BLaER1 (cell line): ENCODE measurements around the gene FIBCD1.

Experiments used
- H3K27ac ChIP-seq: shearing (Covaris generic); formaldehyde crosslinking; 2 replicates; pipeline ENCODE4 v1.8.1; 2022
- H3K27me3 ChIP-seq: shearing (Covaris generic); formaldehyde crosslinking; 2 replicates; pipeline ENCODE4 v1.8.1; 2022
- H3K36me3 ChIP-seq: shearing (Covaris generic); formaldehyde crosslinking; 2 replicates; pipeline ENCODE4 v1.8.1; 2022
- H3K4me1 ChIP-seq: shearing (Covaris generic); formaldehyde crosslinking; 2 replicates; pipeline ENCODE4 v1.8.1; 2022
- H3K4me2 ChIP-seq: shearing (Covaris generic); formaldehyde crosslinking; 2 replicates; pipeline ENCODE4 v1.8.1; 2022
- H3K4me3 ChIP-seq: shearing (Covaris generic); formaldehyde crosslinking; 2 replicates; pipeline ENCODE4 v1.8.1; 2022
- H3K9ac ChIP-seq: shearing (Covaris generic); formaldehyde crosslinking; 2 replicates; pipeline ENCODE4 v1.8.1; 2022
- H3K9me3 ChIP-seq: shearing (Covaris generic); formaldehyde crosslinking; 2 replicates; pipeline ENCODE4 v1.8.1; 2022
- H4K20me1 ChIP-seq: shearing (Covaris generic); formaldehyde crosslinking; 2 replicates; pipeline ENCODE4 v1.8.1; 2022
- Cebpa-rat ChIP-seq: shearing (Covaris generic); IDR thresholded peaks from 2 replicates; pipeline ENCODE4 v1.8.1; 2022

Gene FIBCD1

DNA sequence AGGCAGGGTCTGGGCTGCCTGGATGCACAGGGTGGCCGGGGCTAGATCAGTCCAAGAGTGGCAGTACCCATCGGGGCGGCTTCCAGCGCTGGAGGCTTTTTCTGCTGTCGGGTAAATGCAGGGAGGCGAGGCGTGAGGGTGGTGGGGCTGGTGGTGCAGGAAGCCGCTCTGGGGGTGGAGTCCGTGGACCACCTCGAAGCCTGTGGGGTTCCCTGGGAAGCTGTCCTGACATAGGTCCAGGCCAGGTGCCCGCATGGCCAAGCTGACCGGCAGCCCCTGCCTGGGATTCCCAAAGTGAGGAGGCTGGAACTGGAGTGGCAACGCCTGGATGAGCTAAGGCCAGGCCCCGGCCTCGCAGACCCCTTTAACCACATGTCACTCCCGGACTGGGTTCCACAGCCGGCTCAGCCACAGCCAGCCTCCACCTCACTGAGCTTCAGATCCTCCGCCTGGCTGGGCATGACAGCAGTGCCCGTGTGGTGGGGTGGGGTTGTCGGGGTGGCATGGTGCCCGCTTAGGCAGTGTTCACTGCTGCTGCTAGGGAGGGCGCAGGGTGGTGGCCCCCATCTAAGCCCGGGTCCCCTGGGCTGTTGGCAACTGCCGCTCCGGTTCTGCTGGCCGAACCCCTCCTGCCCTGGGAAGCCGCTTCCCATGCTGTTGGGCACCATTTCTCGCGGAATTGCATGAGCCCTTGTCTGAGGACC lies 41.0 kb downstream of the FIBCD1 start:
- no peak overlapping the region for H3K27ac ChIP-seq
- no peak for TF ChIP-seq Cebpa-rat
- no peak overlapping the region for H3K4me3 ChIP-seq
- no peaks in the 10 kb centered on the region for H3K27me3 ChIP-seq
- H3K4me1 ChIP-seq, result peaks cover 69% of the 10 kb centered on the region
- no peak overlapping the region for H3K9ac ChIP-seq
- peaks cover 27% of the 10 kb centered on the region for H4K20me1 ChIP-seq
- H3K9me3 ChIP-seq, result no peaks in the 10 kb centered on the region
- H3K36me3 ChIP-seq, result no peaks in the 10 kb centered on the region
- H3K4me2 ChIP-seq, result 0 out of 2 replicates have a peak overlapping the region, but pooled peaks have one; percentile 9

DNA sequence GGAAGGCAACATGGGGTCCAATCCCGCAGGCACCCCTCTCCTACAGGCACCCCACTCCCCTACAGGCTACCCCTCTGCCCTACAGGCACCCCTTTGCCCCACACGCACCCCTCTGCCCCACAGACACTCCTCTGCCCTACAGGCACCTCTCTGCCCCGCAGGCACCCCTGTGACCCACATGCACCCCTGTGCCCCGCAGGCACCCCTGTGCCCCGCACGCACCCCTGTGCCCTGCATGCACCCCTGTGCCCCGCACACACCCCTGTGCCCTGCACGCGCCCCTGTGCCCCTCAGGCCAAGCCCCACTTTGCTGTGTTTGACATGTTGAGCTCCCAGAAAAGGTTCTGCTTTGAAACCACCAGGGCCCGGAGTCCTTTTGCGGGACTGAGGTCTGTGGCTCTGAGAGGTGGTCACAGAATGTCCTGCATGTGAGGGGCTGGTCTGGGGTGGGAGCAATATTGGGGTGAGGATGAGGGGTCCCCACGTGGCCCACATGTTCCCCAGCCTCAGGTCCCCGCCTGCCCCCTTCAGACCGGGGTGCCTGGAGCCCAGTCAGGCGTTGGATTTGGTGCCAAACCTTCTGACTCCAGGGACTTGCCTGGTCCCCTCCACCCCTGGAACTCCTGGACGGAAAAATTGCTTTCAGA lies 41.8 kb downstream of the FIBCD1 start:
- peaks cover 35% of the 10 kb centered on the region for H4K20me1 ChIP-seq
- no peaks in the 10 kb centered on the region for H3K9me3 ChIP-seq
- no peaks in the 10 kb centered on the region for H3K27me3 ChIP-seq
- H3K4me1 ChIP-seq, result peaks cover 71% of the 10 kb centered on the region
- no peak for TF ChIP-seq Cebpa-rat
- H3K27ac ChIP-seq, result no peak overlapping the region
- H3K36me3 ChIP-seq, result no peaks in the 10 kb centered on the region
- no peak overlapping the region for H3K4me2 ChIP-seq
- H3K4me3 ChIP-seq, result no peak overlapping the region
- H3K9ac ChIP-seq, result no peak overlapping the region

DNA sequence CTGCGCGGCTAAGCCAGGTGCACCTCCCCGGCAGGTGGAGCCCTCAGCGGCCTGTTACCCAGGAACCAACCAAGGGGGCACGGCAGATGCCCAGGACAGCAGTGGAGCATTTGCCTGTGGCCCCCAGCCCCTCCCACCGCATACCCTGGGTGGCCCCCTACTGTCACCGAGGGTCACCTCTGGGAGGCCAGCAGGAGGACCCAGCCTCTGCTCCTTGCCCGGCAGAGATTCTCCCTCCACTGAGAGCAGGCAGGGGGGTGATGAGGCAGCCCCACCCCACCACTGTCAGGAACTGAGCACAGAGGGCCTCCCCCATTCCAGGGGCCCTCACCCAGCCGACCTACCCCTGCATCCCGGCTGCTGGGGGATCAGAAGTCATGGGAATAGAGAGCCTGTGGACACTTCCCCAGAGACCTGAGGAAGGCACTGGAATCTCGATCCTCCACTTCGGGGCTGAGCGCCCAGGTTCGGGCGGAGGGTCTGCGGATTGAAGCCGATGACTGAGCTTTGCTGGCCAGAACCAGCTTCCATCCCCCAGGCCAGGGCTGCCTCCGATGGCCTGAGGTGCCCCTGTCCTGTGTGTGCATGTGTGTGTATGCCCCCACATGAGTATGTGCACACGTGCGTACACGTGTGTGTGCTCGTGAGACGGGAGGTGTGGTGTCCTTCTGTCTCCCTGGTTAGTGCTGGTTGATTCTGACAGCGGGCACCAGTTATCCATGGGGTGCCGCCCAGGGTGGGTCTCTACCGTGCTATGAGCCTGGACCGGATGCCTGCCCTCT lies 42.6 kb downstream of the FIBCD1 start, which contains the start of gene QRFP:
Gene QRFP, minus strand, starts transcription at position 580 of the 782 bp plus-strand sequence. CDS start 2,974 bp downstream, outside the sequence.
- H3K4me1 ChIP-seq, result peaks cover 71% of the 10 kb centered on the region
- H3K4me3 ChIP-seq, result no peak within 1 kb of the TSS
- H3K9ac ChIP-seq, result no peak within 1 kb of the TSS; the same call in 1 of the 2 replicates
- TF ChIP-seq Cebpa-rat, result no peak
- H3K4me2 ChIP-seq, result peak within 1 kb of the TSS; percentile 84
- H4K20me1 ChIP-seq, result peaks cover 43% of the 10 kb centered on the region
- no peak within 1 kb of the TSS for H3K27ac ChIP-seq
- no peaks in the 10 kb centered on the region for H3K27me3 ChIP-seq
- no peaks in the 10 kb centered on the region for H3K36me3 ChIP-seq
- H3K9me3 ChIP-seq, result no peaks in the 10 kb centered on the region

DNA sequence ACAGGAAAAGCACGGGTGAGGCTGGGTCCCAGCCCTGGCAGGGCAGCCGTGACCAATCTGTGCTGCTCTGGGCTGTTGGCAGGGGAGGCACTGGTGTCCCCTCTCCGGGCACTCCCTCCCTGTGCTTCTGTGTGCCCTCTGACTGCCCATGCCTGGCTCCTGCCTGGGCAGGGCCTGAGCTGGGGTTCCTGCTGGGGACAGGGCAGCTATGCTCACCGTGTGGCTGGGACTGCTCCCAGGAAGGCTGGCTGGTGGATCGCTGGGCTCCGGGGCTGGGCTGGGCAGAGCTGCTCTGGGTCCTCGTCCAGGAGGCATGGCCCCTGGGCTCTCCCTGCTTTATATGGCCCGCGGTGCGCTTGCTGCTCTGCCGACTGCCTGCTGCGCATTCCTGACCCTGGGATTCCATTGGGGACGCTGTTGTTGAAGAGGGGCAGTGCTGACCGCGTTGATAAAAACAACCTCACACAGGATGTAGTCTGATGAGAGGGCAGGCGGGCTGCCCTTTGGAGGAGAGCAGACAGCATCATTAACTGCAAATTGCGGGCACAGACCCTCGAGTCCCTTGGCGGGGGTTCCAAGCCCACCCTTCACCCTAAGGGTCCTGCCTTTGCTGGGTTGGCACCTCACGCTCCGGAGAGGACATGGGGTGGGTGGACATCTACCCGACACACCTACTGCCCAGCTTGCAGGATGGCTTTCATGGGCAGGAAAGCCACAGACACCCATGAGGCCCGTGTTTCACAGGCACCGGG lies 43.4 kb downstream of the FIBCD1 start:
- Histone ChIP-seq H3K9ac (peak overlapping the region; percentile 24; the same call in 1 of the 2 replicates), H3K27ac (no peak overlapping the region), H4K20me1 (peaks cover 51% of the 10 kb centered on the region)

DNA sequence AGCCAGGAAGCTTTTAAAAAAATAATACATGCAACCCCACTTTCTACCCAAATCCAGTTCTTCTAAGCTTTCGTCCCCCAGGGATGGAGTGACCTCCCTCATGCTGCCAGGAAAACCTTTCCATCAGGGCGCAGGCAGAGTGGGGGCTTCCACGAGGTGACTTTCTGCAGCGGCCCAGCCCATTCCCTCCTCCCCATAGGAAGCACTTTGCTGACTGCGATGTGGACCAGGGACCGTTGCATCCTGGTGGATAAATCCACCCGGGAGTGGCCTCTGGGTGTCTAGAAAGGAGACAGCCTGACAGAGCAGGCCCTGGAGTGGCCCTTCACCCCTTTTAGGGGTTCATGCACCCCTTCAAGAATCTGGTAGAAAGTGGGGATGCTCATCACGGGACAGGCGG lies 44.0 kb downstream of the FIBCD1 start:
- TF ChIP-seq Cebpa-rat, result no peak
- Histone ChIP-seq H3K9ac (peak overlapping the region; percentile 24; the same call in 1 of the 2 replicates), H3K9me3 (no peaks in the 10 kb centered on the region), H3K27me3 (no peaks in the 10 kb centered on the region), H4K20me1 (peaks cover 57% of the 10 kb centered on the region), H3K4me3 (no peak overlapping the region), H3K4me1 (peaks cover 71% of the 10 kb centered on the region), H3K36me3 (peaks cover 5% of the 10 kb centered on the region), H3K27ac (no peak overlapping the region), H3K4me2 (peak overlapping the region; percentile 84)

More for the DNA sequence above, 43.4 kb downstream of the FIBCD1 start:
- Histone ChIP-seq H3K4me3 (no peak overlapping the region), H3K9me3 (no peaks in the 10 kb centered on the region), H3K27me3 (no peaks in the 10 kb centered on the region), H3K4me1 (peaks cover 71% of the 10 kb centered on the region), H3K36me3 (no peaks in the 10 kb centered on the region), H3K4me2 (peak overlapping the region; percentile 84)
- TF ChIP-seq Cebpa-rat, result no peak

DNA sequence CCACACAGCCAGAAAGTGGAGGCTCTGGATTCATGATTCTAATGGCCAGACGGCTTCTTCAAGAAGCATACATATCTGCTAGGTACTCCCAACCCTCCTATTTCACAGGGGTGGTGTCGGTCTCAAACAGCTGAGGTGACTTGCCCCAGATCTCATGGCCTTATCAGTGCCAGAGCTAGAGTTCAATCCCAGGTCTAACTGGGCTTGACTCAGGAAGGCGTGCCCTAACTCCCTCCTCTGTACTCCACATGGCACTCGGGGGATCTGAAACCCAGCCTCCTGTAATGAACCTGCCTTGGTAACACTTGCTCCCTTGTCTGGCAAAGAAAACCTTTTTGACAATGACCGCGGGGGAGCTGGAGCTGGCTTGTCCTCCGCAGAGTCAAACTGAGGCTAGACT lies 44.5 kb downstream of the FIBCD1 start:
- H3K27ac ChIP-seq, result no peak overlapping the region
- peak overlapping the region; percentile 8; the same call in 1 of the 2 replicates for H3K9ac ChIP-seq
- H3K36me3 ChIP-seq, result peaks cover 10% of the 10 kb centered on the region
- H3K4me1 ChIP-seq, result peaks cover 72% of the 10 kb centered on the region
- H3K4me2 ChIP-seq, result peak overlapping the region; percentile 84
- no peaks in the 10 kb centered on the region for H3K27me3 ChIP-seq
- H3K4me3 ChIP-seq, result no peak overlapping the region
- peaks cover 62% of the 10 kb centered on the region for H4K20me1 ChIP-seq
- no peaks in the 10 kb centered on the region for H3K9me3 ChIP-seq
- TF ChIP-seq Cebpa-rat, result no peak

DNA sequence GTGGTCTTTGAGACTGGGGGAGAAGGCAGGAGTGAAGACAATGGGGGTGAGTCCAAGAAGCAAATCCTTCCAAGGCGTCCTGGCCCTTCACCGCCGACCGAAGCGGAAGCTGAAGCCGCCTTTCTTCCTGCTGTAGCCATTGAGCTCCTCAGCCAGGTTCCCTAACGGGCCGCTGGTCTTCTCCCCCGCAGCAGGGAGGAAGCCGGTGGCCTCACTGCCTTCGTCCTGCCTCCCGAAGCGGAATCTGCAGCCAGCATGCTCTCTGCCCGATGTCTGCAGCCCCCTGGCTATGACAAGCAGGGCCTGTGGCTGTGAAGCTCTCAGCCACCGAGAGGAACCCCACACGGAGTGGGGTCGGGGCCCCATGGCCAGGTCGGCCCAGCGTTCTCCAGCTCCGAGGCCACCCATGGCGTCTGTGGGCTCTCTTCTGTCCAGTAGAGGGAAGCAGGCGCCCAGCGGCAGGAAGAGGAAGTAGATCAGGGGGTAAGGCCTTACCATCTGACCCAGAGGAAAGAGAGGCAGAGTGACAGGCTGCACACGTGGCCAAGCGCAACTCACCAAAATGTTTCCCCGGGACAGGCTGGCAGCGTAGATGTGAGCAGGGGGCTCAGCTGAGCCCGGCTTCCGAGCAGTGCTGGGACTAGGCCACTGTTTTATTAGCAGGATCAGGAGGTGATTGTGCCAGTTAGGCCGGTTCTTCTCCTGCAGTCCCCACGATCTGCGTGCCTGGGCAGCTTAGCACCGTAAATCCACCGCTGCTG lies 45.5 kb downstream of the FIBCD1 start:
- Histone ChIP-seq H3K9me3 (no peaks in the 10 kb centered on the region), H3K27ac (peak overlapping the region; percentile 61), H3K4me1 (peaks cover 72% of the 10 kb centered on the region), H3K9ac (peak overlapping the region; percentile 8), H3K36me3 (peaks cover 20% of the 10 kb centered on the region), H3K27me3 (no peaks in the 10 kb centered on the region), H3K4me2 (peak overlapping the region; percentile 84), H4K20me1 (peaks cover 72% of the 10 kb centered on the region), H3K4me3 (peak overlapping the region; percentile 36)
- no peak for TF ChIP-seq Cebpa-rat

DNA sequence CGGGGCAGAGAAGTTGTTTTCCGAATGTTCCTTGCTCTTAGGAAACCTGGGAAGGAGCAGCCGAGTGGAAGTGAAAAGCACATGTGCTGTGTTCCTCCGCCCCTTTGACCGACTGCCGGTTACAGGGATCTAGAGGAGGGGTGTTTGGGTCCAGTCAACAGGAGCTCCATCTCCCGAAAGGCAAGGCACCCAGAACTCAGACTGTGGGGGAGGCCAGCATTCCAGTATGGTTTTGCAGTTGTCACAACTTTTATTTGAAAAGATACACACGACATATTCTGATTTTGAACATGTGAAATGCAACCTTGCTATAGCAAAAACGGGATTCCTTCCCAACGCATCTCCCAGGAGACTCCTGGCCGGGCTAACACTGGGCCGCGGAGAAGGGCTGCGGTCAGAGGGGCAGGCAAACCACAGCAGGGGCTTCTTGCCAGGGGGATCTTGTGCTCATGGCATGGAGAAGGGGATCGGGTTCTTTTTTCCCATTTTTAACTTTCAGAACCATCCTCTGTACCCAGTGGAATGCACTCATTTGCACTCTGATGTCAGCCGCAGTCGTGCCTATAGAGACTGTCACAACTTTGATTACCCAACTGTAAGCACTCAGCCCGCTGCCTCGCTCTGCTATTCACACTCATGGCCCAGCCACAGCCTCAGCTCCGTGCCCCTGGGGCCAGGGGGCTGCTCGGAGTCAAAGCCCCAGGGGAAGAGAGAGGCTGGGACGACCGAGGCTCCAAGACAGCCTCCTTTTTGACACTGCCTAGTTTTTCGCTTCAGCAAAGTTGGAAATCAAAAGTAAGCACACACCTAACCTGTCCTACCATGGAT lies 46.4 kb downstream of the FIBCD1 start:
- Histone ChIP-seq H3K4me2 (peak overlapping the region; percentile 84), H3K4me3 (peak overlapping the region; percentile 36), H3K4me1 (peaks cover 66% of the 10 kb centered on the region), H3K9me3 (no peaks in the 10 kb centered on the region), H4K20me1 (peaks cover 80% of the 10 kb centered on the region), H3K27me3 (peaks cover 4% of the 10 kb centered on the region; the same call in 1 of the 2 replicates), H3K9ac (peak overlapping the region; percentile 8), H3K36me3 (peaks cover 28% of the 10 kb centered on the region), H3K27ac (peak overlapping the region; percentile 61)
- peak; percentile 79 for TF ChIP-seq Cebpa-rat
